ENCODE data around the gene TRAK1. TPM values are rescaled to one million over a fixed set of nuclear protein-coding genes. Genes with fewer than 3 reads are reported as not detected.

Gene TRAK1
- total RNA-seq, 1 donor from 2014 or later = 37.5 TPM

DNA sequence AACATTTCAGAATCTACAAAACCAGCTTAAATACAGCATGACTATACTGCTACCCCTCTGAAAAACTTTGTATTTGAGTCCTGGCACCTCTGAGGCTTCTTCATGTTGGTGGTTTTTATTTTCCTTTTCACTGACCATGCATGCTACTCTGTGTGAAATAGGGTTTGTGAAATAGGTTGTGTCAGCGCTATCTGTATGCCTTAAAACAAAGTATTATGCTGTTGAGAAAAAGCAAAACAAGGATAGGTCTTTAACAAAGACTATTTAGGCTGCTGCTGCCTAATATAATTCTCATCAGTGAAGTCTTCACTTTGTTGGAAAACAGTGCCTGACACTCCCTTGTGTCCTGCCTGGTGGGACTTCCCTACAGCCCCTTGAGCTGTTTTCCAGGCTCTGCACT is 28.7 kb upstream of the TRAK1 start:
- DNase-seq (ENCODE audit: low spot score in 2 of 2) = no peak
- H3K4me3 ChIP-seq = no peak overlapping the region
- H3K4me1 ChIP-seq = peaks cover 4 to 26% of the 10 kb centered on the region in 2 donors
- intact Hi-C loops (cut with DNase I) = loop anchor here (2.0 kb wide), 1 partner anchor 48 kb away; no protein-coding TSS in a partner anchor
- H3K9me3 ChIP-seq = no peaks in the 10 kb centered on the region
- peak overlapping the region; percentile 74 to 79 for H3K27ac ChIP-seq
- no peaks in the 10 kb centered on the region for H3K36me3 ChIP-seq
- no peaks in the 10 kb centered on the region for H3K27me3 ChIP-seq
- TF ChIP-seq, protein P1, sequence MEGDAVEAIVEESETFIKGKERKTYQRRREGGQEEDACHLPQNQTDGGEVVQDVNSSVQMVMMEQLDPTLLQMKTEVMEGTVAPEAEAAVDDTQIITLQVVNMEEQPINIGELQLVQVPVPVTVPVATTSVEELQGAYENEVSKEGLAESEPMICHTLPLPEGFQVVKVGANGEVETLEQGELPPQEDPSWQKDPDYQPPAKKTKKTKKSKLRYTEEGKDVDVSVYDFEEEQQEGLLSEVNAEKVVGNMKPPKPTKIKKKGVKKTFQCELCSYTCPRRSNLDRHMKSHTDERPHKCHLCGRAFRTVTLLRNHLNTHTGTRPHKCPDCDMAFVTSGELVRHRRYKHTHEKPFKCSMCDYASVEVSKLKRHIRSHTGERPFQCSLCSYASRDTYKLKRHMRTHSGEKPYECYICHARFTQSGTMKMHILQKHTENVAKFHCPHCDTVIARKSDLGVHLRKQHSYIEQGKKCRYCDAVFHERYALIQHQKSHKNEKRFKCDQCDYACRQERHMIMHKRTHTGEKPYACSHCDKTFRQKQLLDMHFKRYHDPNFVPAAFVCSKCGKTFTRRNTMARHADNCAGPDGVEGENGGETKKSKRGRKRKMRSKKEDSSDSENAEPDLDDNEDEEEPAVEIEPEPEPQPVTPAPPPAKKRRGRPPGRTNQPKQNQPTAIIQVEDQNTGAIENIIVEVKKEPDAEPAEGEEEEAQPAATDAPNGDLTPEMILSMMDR (IDR thresholded peaks at IDR 0.05) = no peak

DNA sequence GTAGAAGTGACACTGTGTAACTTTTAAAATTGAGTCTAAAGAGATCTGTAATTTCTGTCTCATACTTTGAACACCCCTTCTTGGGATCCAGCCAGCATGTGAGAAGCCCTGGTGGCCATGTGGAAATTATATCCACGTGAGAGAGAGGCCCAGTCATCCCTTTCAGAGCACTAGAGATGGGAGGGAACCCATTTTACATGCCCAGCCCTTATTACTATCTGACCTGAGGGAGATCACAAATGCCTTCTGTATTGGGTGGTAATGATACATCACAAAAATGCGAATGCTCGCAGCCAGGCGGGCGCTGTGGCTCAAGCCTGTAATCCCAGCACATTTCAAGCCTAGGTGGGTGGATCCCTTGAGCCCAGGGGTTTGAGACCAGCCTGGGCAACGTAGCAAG is 27.3 kb upstream of the TRAK1 start:
- Histone ChIP-seq H3K9me3 (no peaks in the 10 kb centered on the region), H3K27me3 (no peaks in the 10 kb centered on the region), H3K4me3 (no peak overlapping the region), H3K4me1 (peaks cover 9 to 39% of the 10 kb centered on the region in 2 donors), H3K27ac (peak overlapping the region; percentile 74 to 79), H3K36me3 (no peaks in the 10 kb centered on the region)
- DNase-seq (ENCODE audit: low spot score in 2 of 2) = no peak
- TF ChIP-seq, protein P1 (IDR thresholded peaks at IDR 0.05) = no peak
- intact Hi-C loops (cut with DNase I) = loop anchor here (2.0 kb wide), 1 partner anchor 49 kb away; no protein-coding TSS in a partner anchor

DNA sequence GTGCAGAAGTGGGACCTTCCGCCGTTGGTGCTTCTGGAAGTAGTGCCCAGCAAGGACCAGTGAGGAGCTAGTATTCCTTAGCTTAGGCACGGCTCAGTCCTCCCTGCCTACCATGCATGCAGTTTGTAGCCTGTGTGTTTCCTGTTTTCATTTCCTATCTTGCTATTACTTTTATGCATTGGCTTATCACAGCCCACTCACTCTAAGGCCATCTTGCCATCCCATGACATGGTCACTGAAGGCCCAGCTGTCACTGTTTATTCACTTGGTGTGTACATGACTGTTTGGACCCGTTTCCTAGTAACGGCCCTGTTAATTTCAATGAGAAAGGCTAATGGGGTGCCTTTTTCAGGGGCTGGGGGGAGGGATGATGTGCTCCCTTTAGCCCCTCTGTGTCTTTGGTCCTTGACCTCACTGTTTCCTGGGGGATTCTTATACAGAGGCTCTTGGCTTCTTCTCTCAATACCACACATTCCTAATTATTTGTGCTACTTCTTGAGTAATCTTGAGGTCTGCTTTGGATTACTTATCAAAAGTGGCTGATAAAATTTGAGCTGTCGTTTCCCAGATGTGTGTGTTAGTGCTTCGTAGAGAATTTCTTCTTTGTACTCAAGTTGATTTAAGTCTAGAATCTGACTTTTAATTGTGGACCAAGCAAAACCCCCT is 24.5 kb upstream of the TRAK1 start:
- TF ChIP-seq, protein P1 (IDR thresholded peaks at IDR 0.05) = no peak
- intact Hi-C loops (cut with DNase I) = no loop called here
- Histone ChIP-seq H3K27me3 (no peaks in the 10 kb centered on the region), H3K4me3 (peak overlapping the region in 1 of 2 donors; percentile 13), H3K9me3 (no peaks in the 10 kb centered on the region), H3K4me1 (peaks cover 20 to 42% of the 10 kb centered on the region in 2 donors), H3K27ac (peak overlapping the region; percentile 78 to 79), H3K36me3 (no peaks in the 10 kb centered on the region)
- DNase-seq (ENCODE audit: low spot score in 2 of 2) = no peak

DNA sequence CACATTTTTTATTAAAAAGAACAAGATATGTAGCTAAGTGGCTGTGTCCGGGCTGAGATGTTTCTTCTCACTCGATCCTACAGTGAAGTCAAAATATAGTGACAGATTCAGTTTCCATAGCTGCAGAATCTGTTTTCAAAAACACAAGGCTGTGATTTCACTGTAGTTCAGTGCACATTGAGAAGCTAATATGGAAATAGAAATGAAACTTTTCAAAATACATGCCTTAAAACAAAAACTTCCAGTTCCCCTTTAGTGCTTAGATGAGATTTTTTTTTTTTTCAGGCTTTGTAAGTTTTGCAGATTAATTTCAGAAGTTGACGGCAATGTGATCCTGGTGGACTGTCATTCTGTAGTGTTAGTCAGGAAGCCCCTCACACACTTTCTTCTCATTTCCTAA is 23.8 kb upstream of the TRAK1 start:
- Histone ChIP-seq H3K27ac (peak overlapping the region; percentile 78 to 79), H3K9me3 (no peaks in the 10 kb centered on the region), H3K36me3 (no peaks in the 10 kb centered on the region), H3K4me1 (peaks cover 20 to 48% of the 10 kb centered on the region in 2 donors), H3K4me3 (peak overlapping the region in 1 of 2 donors; percentile 31), H3K27me3 (no peaks in the 10 kb centered on the region)
- TF ChIP-seq, protein P1 (IDR thresholded peaks at IDR 0.05) = no peak
- DNase-seq (ENCODE audit: low spot score in 2 of 2) = no peak
- intact Hi-C loops (cut with DNase I) = no loop called here

DNA sequence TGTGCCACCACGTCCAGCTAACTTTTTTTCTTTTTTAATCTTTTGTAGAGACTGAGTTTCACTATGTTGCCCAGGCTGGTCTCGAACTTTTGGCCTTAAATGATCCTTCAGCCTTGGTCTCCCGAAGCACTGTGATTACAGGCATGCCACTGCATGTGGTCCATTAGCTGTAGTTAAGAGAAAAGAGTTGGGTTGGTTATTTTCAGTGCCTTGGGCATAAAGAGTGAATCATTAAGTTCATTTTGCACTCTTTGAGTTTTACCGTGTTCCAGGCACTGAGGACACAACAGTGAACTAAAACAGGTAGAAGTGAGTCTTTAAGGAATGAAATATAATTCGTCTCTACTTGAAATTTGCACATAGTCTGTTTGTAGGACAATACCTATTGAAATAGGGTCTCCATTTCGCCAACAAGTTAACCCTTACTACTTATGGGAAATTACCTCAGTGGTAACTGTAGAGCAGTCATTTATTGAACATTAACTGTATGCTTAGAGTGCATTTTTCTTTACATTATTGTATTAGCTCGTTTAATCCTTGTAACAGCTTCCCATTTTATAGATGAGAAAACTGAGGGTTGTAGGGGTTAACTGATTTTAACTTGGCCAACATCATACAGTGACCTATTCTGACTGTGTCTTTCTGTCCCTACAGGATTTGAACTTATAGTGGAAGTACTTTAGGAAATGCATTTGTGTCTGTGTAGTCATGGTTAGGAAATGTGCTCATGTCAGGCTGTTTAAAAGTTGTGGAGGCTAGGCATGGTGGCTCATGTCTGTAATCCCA is 22.7 kb upstream of the TRAK1 start:
- DNase-seq (ENCODE audit: low spot score in 2 of 2) = no peak
- no peaks in the 10 kb centered on the region for H3K27me3 ChIP-seq
- H3K4me3 ChIP-seq = no peak overlapping the region
- H3K9me3 ChIP-seq = no peaks in the 10 kb centered on the region
- intact Hi-C loops (cut with DNase I) = no loop called here
- H3K36me3 ChIP-seq = no peaks in the 10 kb centered on the region
- TF ChIP-seq, protein P1 (IDR thresholded peaks at IDR 0.05) = no peak
- H3K27ac ChIP-seq = peak overlapping the region; percentile 78 to 79
- H3K4me1 ChIP-seq = peaks cover 20 to 56% of the 10 kb centered on the region in 2 donors

All from ascending aorta (tissue), 2 donors.